ENCODE results near the gene YWHAQ.

YWHAQ gene

DNA sequence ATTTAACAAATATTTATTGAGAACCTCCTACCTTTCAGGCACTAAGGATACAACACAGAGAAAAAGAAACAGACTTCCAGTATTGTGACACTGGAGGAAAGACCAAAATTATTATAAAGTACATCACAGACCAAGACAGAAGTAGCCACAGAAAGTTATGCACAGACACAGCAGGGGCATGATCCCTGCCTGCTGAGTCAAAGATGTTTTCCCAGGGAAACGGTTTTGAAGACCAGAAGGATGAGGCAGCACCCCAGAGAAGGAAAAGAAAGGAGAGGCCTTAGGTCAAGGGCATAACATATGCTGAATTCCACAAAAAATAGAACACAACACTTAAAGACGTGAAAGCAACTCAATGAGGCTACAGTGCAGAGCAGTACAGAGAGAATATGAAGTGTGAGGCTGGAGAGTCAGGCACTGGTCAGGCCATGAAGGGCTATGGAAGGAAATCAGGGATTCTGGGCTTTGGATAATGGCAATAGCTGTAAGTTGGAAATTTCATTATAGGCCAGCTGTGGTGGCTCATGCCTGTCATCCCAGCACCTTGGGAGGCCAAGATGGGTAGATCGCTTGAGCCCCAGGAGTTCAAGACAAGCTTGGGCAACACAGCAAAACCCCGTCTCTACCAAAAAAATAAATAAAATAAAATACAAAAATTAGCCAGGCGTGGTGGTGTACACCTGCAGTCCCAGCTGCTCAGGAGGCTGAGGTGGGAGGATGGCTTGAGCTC lies 83.4 kb downstream of the YWHAQ start:
- TF ChIP-seq, protein P1, sequence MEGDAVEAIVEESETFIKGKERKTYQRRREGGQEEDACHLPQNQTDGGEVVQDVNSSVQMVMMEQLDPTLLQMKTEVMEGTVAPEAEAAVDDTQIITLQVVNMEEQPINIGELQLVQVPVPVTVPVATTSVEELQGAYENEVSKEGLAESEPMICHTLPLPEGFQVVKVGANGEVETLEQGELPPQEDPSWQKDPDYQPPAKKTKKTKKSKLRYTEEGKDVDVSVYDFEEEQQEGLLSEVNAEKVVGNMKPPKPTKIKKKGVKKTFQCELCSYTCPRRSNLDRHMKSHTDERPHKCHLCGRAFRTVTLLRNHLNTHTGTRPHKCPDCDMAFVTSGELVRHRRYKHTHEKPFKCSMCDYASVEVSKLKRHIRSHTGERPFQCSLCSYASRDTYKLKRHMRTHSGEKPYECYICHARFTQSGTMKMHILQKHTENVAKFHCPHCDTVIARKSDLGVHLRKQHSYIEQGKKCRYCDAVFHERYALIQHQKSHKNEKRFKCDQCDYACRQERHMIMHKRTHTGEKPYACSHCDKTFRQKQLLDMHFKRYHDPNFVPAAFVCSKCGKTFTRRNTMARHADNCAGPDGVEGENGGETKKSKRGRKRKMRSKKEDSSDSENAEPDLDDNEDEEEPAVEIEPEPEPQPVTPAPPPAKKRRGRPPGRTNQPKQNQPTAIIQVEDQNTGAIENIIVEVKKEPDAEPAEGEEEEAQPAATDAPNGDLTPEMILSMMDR (IDR thresholded peaks at IDR 0.05; ENCODE audit: low read depth, low read length), result no peak
- no peak overlapping the region for H3K4me3 ChIP-seq (replicated peaks in 1 of 2; ENCODE audit: low read depth in 2 of 2, low read length in 2 of 2)
- peak; percentile 45 to 65 for DNase-seq (ENCODE audit: low read depth in 2 of 2)

DNA sequence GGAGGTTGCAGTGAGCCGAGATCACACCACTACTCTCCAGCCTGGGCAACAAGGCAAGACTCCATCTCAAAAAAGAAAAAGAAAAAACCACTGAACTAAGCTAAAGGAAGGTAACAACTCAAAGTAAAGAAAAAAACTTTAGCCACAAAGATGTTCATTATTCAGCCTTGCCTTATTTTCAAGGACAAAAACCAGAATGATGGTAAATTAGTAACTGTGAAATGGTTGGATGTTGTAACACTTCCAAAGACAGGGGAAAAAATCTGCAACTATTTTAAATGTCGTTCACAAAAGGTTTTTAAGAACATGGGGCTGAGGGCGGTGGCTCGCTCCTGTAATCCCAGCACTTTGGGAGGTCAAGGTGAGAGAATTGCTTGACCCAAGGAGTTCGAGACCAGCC lies 85.3 kb downstream of the YWHAQ start:
- TF ChIP-seq, protein P1 (IDR thresholded peaks at IDR 0.05; ENCODE audit: low read depth, low read length), result no peak
- no peak for DNase-seq (ENCODE audit: low read depth in 2 of 2)

DNA sequence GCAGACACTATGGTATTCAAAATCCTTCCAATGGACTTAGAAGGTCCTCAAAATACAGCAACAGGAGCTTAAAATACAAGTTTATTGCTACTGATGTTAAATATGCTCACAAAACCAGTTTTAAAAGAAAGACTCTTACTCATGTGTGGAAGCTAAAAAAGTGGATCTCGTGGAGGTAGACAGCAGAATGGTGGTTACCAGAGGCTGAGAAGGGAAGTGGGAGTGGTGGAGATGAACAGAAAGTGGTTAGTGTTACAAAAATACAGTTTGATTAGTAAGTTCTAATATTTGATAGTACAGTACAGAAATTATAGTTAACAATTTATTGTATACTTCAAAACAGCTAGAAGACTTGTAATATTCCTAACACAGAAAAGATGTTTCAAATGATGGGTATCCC lies 87.2 kb downstream of the YWHAQ start:
- TF ChIP-seq, protein P1 (IDR thresholded peaks at IDR 0.05; ENCODE audit: low read depth, low read length), result no peak
- DNase-seq (ENCODE audit: low read depth in 2 of 2), result no peak
- H3K4me3 ChIP-seq (replicated peaks in 1 of 2; ENCODE audit: low read depth in 2 of 2, low read length in 2 of 2), result no peak overlapping the region

More for the DNA sequence above, 85.3 kb downstream of the YWHAQ start:
- no peak overlapping the region for H3K4me3 ChIP-seq (replicated peaks in 1 of 2; ENCODE audit: low read depth in 2 of 2, low read length in 2 of 2)

DNA sequence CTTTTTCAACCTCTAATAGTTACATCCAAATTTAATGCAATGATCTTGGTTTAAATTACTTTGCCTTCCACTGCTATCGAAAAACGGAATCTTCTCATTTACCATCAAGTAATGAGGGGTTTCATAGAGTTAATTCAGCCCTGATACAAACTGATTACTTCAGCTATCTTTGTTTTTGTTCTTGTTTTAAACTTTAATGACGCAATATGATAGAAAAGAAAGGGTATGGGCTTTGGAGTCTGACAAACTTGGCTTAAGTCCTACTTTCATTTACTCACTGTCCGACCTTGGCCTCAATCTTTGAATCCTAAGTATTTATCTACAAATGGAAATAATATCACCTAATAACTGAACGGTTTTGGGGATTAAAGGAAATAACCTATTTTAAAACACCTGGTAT lies 91.3 kb downstream of the YWHAQ start:
- peak; percentile 84 to 85 for DNase-seq (ENCODE audit: low read depth in 2 of 2)
- TF ChIP-seq, protein P1 (IDR thresholded peaks at IDR 0.05; ENCODE audit: low read depth, low read length), result no peak

GRCh38 chr2:9538000-9538507 lies 92.7 kb downstream of the YWHAQ start:
- H3K4me3 ChIP-seq (replicated peaks in 1 of 2; ENCODE audit: low read depth in 2 of 2, low read length in 2 of 2), result no peak overlapping the region
- TF ChIP-seq, protein P1 (IDR thresholded peaks at IDR 0.05; ENCODE audit: low read depth, low read length), result no peak
- peak; percentile 96 to 98 for DNase-seq (ENCODE audit: low read depth in 2 of 2)

More for the DNA sequence above, 91.3 kb downstream of the YWHAQ start:
- no peak overlapping the region for H3K4me3 ChIP-seq (replicated peaks in 1 of 2; ENCODE audit: low read depth in 2 of 2, low read length in 2 of 2)

- no peak overlapping the region for H3K4me3 ChIP-seq (replicated peaks in 1 of 2; ENCODE audit: low read depth in 2 of 2, low read length in 2 of 2)
- no peak for DNase-seq (ENCODE audit: low read depth in 2 of 2)
- TF ChIP-seq, protein P1 (IDR thresholded peaks at IDR 0.05; ENCODE audit: low read depth, low read length), result no peak
These were observed 94.3 kb downstream of the YWHAQ start for GRCh38 chr2:9536504-9536903.
